GM21717 (cell line): ENCODE measurements around the gene TNP2.

Experiments
- ATAC-seq: cut with Tn5 transposase; IDR thresholded peaks from one replicate; pipeline ENCODE4 v1.9.1; 2021; ENCODE audit warnings: mild to moderate bottlenecking, moderate library complexity; ENCODE audit not compliant: unreplicated experiment

The TNP2 gene

DNA sequence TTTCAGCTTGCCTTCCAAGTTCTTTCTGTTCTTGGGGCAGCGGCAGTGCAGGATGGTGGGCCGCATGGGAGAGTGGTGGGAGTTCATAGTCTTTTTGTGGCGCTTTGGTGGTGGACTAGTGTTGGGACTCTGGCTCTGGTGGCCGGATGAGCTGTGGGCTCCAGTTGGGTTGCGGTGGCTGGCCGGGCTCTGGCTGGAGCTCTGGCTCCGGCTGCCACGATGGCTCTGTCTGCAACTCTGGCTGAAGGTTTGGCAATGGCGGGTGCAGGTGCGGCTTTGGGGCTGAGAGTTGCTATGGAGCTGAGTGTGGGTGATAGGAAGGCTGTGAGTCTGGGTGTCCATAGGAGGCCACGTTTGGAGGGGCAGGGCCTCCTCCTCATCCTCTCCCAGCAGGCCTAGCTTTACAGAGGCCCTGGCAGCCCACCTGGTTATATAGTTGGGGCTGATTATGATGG lies at the start of gene TNP2:
Gene TNP2, minus strand, starts transcription at position 405 of the 455 bp plus-strand sequence. Its CDS starts 63 bp downstream, at position 342.
- no peak for ATAC-seq

DNA sequence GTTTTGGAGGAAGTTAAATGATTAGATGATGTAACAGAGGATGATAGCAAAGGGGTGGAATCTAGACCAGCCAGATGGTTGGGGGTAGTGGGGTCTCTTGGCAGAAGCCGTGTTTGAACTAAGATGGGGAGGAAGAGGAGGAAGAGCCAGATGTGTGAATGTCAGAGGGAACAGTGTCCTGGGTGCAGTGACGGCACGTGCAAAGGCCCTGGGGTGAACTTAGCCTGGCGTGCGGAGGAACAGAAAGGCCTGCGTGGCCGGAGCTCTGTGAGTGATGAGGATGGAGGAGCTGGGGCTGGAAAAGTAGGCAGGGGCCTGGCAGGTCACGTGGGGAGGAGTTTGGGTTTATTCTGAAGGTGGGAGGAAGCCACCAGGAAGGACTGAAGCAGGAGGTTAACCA lies 49.7 kb upstream of the TNP2 start:
- no peak for ATAC-seq

DNA sequence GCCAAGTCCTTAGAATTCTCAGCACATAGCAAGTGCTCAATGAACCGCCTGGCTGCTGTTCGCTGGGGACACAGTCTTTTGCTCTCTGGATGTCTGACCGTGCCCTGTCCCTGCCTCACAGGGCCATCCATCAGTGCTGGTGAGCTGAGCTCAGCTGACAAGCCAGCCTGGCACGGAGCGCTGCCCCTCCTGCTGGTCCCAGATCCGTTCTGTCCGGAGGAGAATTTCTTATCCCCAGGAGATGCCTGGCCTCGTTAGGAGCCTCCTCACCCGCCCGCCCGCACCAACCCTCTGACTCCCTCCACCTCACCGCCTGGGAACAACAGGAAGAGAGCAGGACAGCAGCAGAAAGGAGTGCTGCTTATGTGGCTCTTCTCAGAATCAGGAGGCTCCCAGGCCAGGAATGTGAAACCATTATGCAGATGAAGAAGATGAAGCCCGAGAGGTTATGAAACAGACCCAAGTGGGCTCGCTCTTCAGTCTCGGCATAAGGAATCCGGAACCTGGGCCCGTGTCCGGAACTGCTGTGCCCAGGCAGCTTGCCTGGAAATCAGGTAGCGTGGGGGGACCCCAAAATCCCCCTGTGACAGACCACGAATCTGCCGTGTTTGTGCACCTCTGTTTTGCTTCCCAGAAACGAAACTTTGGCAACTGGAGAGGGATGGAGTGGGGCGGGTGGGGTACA lies 47.3 kb upstream of the TNP2 start:
- ATAC-seq: no peak

DNA sequence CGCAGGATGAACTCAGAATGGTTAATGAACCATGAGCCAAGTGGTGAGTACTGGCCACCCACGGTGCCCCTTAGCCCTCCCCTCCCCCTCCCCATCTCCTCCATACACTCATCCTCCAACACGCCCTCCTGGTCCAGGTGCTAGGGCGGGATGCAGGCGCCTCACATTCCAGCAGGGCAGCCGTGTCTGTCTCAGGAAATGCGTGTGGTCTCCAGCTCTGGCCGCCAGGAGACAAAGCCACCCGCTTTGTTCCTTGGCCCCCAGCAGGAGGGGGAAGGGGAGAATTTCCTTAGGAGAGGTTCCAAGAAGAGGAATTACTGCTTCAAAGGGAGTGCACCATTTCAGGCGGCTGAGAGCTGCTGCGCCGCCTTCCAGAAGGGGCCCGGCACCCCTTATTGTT lies 46.4 kb upstream of the TNP2 start:
- no peak for ATAC-seq

DNA sequence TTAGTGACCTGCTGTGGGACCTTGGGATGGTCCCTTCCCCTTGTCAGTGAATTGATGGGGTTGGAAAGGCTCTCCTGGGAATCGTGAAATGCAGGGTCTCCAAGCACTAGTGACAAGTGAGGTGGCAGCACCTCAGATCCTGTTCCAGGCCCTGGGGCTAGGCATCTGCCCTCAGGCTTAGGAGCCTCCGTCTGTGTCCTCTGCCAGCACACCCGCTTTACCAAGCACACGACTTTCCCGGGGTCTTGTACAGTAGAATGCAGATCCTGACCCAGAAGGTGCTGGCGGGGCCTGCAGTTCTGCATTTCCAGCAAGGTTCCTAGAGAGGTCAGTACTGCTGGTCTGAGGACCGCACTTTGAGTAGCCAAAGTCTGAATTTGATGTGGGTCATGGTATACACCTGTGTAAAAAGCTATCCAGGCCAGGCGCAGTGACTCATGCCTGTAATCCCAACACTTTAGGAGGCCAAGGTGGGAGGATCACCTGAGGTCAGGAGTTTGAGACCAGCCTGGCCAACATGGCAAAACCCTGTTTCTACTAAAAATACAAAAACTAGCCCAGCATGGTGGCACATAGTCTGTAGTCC lies 45.3 kb upstream of the TNP2 start:
- no peak for ATAC-seq

DNA sequence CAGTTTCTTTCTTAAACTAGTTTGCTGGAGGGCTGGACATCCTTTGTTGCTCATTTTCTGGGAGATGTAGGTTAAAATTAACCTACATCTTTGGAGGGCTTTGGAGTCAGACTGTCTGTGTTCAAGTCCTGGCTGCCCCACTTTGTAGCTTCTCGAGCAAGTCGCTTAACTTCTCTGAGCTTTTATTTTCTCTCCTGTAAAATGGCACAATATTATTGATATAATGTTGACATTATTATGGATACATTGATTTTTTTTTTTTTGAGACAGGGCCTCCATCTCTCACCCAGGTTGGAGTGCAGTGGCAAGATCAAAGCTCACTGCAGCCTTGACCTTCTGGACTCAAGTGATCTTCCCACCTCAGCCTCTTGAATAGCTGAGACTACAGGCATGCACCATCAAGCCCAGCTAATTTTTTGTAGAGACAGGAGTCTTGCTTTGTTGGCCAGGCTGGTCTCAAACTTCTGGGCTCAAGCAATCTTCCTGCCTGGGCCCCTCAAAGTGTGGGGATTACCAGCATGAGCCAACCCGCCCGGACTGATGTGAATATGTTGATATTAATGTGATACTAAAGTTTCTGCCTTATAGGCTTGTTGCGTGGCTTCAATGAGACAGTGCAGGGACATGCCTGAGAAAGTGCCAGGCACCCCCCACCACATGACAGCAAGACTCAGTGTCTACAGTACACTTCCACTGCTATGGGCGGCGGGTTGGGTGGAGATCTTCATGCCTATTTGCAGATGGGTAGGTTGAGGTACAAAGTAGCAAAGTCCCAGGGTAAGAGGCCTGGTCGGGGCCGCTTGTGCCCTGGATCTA lies 44.6 kb upstream of the TNP2 start:
- ATAC-seq: no peak

DNA sequence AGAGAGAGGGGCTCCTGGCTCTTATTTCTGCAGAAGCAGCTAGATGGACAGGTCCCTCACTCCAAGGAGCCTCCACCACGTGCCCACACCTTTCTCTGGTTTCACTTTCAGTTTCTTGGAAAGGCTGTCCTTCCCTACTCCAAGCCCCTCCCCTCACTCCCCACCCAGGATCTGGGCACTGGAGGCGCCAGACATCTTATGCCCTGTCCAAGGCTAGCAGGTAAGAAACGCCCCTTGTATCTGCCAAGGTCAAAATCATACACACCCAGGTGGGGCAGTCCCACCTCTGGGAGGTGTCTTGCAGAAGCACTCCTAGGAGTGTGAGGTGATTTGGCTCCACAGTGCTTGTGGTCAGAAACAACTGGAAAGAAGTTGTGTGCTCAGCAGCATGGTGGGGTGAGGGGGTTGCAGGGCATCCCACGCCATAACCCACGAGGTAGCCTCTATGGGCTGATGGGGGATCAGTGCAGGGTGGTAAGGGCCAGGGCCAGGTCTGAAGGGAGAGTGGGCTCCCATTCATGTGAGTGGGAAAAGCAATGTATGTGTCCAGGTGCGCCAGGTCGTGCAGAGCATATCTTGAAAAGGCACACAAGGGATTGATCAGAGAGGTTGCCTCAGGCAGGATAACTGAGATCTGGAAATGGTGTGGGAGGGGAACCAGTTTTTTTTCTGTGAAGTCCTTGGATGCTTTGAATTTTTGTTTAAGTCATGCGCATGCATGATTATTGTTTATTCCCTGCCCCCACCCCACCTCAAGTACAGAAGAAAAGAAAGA lies 43.8 kb upstream of the TNP2 start:
- no peak for ATAC-seq

DNA sequence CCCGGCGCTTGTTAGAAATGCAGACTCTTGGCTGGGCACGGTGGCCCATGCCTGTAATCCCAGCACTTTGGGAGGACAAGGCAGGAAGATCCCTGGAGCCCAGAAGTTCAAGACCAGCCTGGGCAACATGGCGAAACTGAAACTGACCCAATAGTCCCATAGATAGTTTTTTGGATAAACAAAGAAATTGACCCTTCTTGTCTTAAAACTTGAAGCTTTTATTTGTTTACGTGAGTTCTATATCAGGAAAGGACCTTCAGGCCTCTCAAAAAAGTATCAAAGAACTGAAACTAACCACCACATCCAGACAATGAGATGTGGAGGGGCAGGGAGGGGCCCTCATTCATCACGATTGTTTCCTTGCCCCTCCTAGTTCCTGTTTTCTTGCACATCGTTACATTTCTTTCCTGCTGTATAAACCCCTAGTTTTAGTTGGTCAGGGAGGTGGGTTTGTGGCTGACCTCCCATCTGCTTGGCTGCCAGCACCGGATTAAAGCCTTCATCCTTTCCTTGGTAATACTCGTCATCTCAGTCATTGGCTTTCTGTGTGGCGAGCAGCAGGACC lies 42.0 kb upstream of the TNP2 start:
- ATAC-seq: no peak

DNA sequence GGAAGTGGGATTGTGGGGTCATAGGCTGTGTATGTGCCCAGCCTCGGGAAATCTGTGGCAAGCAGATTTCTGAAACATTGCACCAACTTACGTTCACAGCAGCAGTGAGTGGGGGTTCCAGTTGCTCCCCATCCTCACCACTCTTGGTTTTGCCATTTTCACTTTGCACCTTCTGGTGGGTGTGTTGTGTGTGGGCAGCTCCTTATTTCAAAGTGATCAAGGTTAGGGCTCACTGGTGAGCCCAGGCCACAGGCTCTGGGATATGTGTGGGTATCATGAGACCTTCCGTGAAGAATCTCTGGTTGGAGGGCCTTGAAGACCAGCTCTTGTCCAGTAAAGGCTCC lies 41.5 kb upstream of the TNP2 start:
- no peak for ATAC-seq

DNA sequence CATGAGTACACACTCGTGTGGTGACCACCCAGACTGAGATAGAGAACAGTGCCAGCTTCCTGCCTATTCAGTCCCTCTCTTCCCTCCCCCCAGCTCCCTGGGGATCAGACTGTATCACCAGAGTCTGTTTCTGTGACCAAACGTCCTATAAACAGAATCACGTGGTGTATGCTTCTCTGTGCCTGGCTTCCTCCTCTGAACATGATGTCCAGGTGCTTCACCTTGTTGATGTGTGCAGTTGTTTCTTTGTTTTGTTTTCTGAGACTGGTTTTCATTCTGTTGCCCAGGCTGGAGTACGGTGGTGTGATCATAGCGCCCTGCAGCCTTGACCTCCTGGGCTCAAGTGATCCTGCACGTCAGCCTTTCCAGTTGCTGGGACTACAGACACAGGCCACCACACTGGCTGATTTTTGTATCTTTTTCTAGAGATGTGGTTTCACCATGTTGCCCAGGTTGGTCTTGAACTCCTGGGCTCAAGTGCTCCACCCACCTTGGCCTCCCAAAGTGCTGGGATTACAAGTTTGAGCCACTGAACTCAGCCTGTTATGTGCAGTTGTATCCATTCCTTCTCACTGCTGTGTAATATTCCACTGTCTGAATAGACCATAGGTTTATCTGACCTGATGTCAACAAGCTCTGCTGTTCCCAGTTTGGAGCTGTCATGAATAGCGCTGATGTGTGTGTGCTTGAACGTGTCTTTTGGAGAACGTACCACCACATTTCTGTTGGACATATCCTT lies 40.9 kb upstream of the TNP2 start:
- ATAC-seq: peak; percentile 36

DNA sequence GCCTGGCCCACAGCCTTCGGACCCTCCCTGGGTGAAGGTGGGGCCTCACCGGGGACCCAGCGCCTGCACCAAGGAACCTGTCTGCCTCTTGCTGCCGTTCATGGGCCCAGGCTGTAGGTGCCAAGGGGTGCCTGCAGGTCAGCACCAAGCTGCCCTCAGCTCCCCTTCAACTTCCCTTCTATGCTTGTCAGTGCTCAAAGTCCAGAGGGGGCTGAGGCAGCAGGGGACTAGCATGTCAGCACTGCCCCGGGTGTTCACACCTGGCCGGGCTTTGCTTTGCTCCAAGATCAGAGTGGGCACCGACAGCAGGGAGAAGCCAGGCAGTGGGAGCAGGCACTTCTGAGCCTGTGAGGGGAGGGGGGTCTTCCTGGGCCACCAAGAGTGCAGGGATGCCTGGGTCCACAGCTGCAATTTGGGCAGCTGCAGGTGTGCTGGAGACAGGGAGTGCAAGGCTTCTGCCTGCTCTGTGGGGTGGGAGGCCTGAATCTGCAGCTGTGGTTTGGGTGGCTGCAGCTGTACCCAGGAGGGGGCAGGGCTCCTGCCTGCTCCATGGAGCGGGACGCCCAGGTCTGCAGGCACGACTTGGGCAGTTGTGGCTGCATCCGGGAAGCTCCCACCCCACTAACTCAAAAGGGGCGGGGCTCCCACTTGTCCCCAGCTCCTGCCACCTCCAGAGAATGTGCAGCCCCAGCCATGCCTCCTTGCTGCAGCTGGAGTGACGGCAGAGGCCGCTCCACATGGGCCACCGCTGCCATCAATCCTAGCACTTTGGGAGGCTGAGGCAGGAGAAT lies 39.6 kb upstream of the TNP2 start:
- peak; percentile 34 for ATAC-seq

DNA sequence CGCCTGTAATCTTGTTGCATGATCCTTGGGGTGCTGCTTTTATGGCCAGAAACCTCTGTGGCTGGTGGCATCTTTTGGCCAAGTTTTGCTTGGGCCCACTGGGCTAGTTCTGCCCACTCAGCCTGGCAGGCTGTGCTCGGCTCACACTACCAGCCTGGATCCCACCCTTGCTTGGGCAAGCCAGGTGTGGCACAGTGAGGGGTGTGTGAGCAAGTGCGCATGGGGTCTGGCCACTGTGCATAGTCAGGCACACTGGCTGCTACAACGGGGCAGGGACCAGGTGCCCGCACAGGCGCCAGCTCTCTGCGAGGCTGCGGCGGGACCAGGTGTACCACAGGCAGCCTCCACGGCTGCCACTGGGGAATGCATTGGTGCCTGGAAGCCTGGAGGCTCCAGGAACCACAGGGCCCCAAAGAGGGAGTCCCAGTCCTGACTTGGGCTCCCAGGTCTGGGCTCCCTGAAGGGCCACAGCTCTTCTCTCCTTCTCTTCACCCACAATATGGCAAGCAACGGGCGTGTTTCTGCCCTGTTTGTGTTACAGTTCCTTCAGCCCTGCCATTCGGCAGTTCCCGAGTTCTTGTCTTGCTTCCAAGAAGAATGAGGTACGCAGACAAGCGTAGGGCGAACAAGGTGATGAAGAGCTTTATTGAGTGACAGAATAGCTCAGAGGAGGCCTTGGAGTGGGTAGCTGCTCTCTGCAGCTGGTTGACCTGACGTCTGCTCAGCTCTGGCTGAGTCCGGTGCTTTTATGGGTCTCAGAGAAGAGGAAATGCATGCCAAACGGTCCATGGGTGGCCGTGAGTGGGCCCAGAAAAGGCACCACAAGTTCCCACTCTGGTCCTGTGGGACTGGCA lies 38.7 kb upstream of the TNP2 start:
- ATAC-seq: no peak

DNA sequence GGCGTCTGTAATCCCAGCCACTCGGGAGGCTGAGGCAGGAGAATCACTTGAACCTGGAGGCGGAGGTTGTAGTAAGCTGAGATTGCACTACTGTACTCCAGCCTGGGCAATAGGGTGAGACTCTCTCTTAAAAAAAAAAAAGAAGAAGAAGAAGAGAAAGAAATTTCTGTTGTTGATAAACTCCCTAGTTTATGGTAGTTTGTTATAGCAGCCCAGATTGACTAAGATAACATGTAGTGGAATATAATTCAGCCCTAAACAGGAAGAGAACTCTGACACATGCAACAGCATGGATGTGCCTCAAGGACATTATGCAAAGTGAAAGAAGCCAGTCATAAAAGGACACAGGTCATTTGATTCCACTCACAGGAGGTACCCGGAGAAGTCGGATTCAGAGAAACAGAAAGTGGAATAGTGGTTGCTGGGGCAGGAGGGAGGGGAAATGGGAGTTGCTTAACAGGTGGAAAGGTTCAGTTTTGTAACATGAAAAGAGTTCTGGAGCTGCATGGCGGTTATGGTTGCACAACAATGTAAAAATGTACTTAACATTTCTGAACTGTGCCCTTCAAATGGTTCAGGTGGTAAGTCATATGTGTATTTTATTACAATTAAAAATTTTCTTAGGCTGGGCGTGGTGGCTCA lies 38.0 kb upstream of the TNP2 start:
- no peak for ATAC-seq

DNA sequence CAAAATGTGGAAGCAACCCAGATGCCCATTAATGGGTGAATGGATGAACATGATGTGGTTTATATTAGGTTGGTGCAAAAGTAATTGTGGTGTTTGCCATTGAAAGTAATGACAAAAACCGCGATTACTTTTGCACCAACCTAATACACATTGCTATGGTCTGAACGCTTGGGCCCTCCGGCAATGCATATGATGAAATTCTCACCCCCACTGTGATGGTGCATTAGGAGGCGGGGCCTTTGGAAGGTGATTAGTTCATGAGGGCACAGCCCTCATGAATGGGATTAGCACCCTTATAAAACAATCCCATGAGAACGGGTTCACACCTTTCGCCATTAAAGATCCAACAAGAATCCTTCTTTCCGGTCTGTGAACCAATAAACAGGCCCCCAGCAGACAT lies 37.3 kb upstream of the TNP2 start:
- ATAC-seq: no peak

DNA sequence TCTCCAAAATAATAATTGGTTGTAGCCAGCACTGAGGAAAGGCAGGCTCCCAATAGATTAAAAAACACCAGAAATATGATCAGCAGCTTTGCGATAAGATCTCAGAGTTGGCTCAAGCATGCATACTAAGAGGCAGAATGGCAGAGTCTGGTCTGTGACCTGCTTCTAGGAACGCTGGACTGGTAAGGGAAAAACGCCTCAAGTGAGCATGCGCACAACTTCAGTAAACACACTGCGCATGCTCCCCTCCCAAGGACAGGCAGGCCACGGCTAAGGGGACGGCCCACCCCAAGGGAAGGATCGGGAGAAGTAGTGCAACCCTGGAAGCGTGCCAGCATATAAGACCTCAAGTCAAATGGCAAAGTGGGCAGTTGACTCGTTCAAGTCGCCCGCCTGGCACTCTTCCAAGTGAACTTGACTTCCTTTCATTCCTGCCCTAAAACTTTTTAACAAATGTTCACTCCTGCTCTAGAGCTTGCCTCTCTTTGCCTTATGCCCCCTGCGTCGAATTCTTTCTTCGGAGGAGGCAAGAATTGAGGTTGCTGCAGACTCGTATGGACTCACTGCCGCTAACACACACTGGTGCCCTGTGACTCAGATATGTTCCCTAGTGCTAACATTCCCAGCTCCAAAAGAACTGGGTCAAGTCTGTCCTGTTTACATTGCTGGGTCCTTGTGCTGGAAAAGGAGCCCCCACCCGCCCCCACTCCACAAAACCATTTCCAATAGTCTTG lies 34.4 kb upstream of the TNP2 start:
- no peak for ATAC-seq

DNA sequence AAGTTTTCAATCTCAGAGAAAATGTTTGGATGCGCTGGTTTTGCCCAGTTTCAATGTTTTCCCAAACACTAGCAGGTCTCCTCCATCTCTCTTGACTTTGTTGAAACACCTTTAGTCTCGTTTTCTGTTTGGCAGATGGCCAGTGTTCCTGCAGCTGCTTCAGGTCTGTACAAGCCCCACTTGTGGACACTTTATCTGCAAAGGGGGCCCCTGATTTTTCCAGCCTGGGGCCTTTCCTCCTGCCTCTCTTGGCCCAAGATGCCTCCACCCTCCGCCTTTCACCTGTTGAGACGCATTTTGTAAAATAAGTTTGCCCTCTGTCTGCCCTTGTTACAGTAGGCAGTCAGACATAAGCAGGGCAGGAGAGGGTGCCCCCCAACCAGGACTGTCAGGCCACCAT lies 33.9 kb upstream of the TNP2 start:
- no peak for ATAC-seq
